ENCODE results near the gene DEFB112.

- no peak for TF ChIP-seq EZH2 (IDR thresholded peaks at IDR 0.05; ENCODE audit: insufficient read depth, low read length)
- TF ChIP-seq, protein P1, sequence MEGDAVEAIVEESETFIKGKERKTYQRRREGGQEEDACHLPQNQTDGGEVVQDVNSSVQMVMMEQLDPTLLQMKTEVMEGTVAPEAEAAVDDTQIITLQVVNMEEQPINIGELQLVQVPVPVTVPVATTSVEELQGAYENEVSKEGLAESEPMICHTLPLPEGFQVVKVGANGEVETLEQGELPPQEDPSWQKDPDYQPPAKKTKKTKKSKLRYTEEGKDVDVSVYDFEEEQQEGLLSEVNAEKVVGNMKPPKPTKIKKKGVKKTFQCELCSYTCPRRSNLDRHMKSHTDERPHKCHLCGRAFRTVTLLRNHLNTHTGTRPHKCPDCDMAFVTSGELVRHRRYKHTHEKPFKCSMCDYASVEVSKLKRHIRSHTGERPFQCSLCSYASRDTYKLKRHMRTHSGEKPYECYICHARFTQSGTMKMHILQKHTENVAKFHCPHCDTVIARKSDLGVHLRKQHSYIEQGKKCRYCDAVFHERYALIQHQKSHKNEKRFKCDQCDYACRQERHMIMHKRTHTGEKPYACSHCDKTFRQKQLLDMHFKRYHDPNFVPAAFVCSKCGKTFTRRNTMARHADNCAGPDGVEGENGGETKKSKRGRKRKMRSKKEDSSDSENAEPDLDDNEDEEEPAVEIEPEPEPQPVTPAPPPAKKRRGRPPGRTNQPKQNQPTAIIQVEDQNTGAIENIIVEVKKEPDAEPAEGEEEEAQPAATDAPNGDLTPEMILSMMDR (IDR thresholded peaks at IDR 0.05; ENCODE audit: insufficient read depth, low read depth, low read length): no peak
These were observed 22.2 kb upstream of the DEFB112 start for GRCh38 chr6:50071921-50072320.
